ENCODE data around the gene DYSF. TPM values are rescaled to one million over a fixed set of nuclear protein-coding genes. Genes with fewer than 3 reads are reported as not detected.
"Not testable (repeated sequence)": the region's sequence is repeated elsewhere in the genome, so short reads cannot be mapped to it uniquely, and the experiment has no call there.

DYSF gene
- polyA plus RNA-seq, 4 donors, result 0.67 to 5.0 (median 3.2) TPM

GRCh38 chr2:71423817-71424420, 29.4 kb upstream of the DYSF start:
- H3K9me3 ChIP-seq (ENCODE audit: control insufficient read depth in 2 of 2, insufficient read depth in 1 of 2, low read depth in 1 of 2, low read length in 1 of 2), result no peaks in the 10 kb centered on the region
- WGBS, 3 donors, result 81 to 96% (median 95%) methylated on average over 3 of the region's 3 CpGs
- H3K27me3 ChIP-seq (ENCODE audit: control insufficient read depth in 3 of 3, insufficient read depth in 3 of 3, low read length in 3 of 3), result no peaks in the 10 kb centered on the region
- no peak overlapping the region for H3K4me3 ChIP-seq (ENCODE audit: low read depth in 1 of 3, low read length in 3 of 3)
- no peak overlapping the region for H3K27ac ChIP-seq (ENCODE audit: low read depth in 1 of 3, low read length in 2 of 3)
- H3K4me1 ChIP-seq (ENCODE audit: control insufficient read depth in 3 of 3, insufficient read depth in 2 of 3, low read depth in 1 of 3, low read length in 2 of 3), result no peaks in the 10 kb centered on the region
- H3K36me3 ChIP-seq (ENCODE audit: control insufficient read depth in 3 of 3, insufficient read depth in 2 of 3, low read depth in 1 of 3, low read length in 3 of 3), result peaks cover 3 to 20% (median 6%) of the 10 kb centered on the region in 3 donors
- DNase-seq, result no peak
- FAIRE-seq, result no peak

GRCh38 chr2:71426721-71427120, 26.6 kb upstream of the DYSF start:
- 91 to 100% (median 98%) methylated on average over 2 of the region's 2 CpGs for WGBS, 3 donors
- no peaks in the 10 kb centered on the region for H3K9me3 ChIP-seq (ENCODE audit: control insufficient read depth in 2 of 2, insufficient read depth in 1 of 2, low read depth in 1 of 2, low read length in 1 of 2)
- H3K4me3 ChIP-seq (ENCODE audit: low read depth in 1 of 3, low read length in 3 of 3), result no peak overlapping the region
- H3K27me3 ChIP-seq (ENCODE audit: control insufficient read depth in 3 of 3, insufficient read depth in 3 of 3, low read length in 3 of 3), result no peaks in the 10 kb centered on the region
- H3K4me1 ChIP-seq (ENCODE audit: control insufficient read depth in 3 of 3, insufficient read depth in 2 of 3, low read depth in 1 of 3, low read length in 2 of 3), result no peaks in the 10 kb centered on the region
- no peak for FAIRE-seq
- no peak overlapping the region for H3K27ac ChIP-seq (ENCODE audit: low read depth in 1 of 3, low read length in 2 of 3)
- no peak for DNase-seq
- H3K36me3 ChIP-seq (ENCODE audit: control insufficient read depth in 3 of 3, insufficient read depth in 2 of 3, low read depth in 1 of 3, low read length in 3 of 3), result peaks cover 7 to 24% (median 11%) of the 10 kb centered on the region in 3 donors

- Histone ChIP-seq H3K4me1 (ENCODE audit: control insufficient read depth in 3 of 3, insufficient read depth in 2 of 3, low read depth in 1 of 3, low read length in 2 of 3) (no peaks in the 10 kb centered on the region), H3K27me3 (ENCODE audit: control insufficient read depth in 3 of 3, insufficient read depth in 3 of 3, low read length in 3 of 3) (no peaks in the 10 kb centered on the region), H3K36me3 (ENCODE audit: control insufficient read depth in 3 of 3, insufficient read depth in 2 of 3, low read depth in 1 of 3, low read length in 3 of 3) (peaks cover 7 to 24% (median 17%) of the 10 kb centered on the region in 3 donors), H3K27ac (ENCODE audit: low read depth in 1 of 3, low read length in 2 of 3) (no peak overlapping the region), H3K9me3 (ENCODE audit: control insufficient read depth in 2 of 2, insufficient read depth in 1 of 2, low read depth in 1 of 2, low read length in 1 of 2) (no peaks in the 10 kb centered on the region), H3K4me3 (ENCODE audit: low read depth in 1 of 3, low read length in 3 of 3) (no peak overlapping the region)
- WGBS, 3 donors, result 49 to 79% (median 63%) methylated on average over 3 of the region's 3 CpGs
- FAIRE-seq, result no peak
- DNase-seq, result peak in 1 of 2 donors; percentile 28
Observed at GRCh38 chr2:71428472-71429383, 24.6 kb upstream of the DYSF start.

GRCh38 chr2:71445142-71445541, 8.2 kb upstream of the DYSF start:
- not testable (repeated sequence) for H3K27me3 ChIP-seq (ENCODE audit: control insufficient read depth in 3 of 3, insufficient read depth in 3 of 3, low read length in 3 of 3); H3K4me3 ChIP-seq (ENCODE audit: low read depth in 1 of 3, low read length in 3 of 3); H3K9me3 ChIP-seq (ENCODE audit: control insufficient read depth in 2 of 2, insufficient read depth in 1 of 2, low read depth in 1 of 2, low read length in 1 of 2); H3K4me1 ChIP-seq (ENCODE audit: control insufficient read depth in 3 of 3, insufficient read depth in 2 of 3, low read depth in 1 of 3, low read length in 2 of 3); FAIRE-seq; H3K36me3 ChIP-seq (ENCODE audit: control insufficient read depth in 3 of 3, insufficient read depth in 2 of 3, low read depth in 1 of 3, low read length in 3 of 3); H3K27ac ChIP-seq (ENCODE audit: low read depth in 1 of 3, low read length in 2 of 3)
- WGBS, 3 donors, result 74 to 78% (median 75%) methylated on average over 5 of the region's 5 CpGs
- DNase-seq, result peak in 1 of 2 donors; percentile 13

- WGBS, 3 donors, result 92 to 93% (median 92%) methylated on average over 1 of the region's 1 CpG
- peaks cover 0 to 2% (median 0%) of the 10 kb centered on the region in 3 donors for H3K36me3 ChIP-seq (ENCODE audit: control insufficient read depth in 3 of 3, insufficient read depth in 2 of 3, low read depth in 1 of 3, low read length in 3 of 3)
- FAIRE-seq, result no peak
- H3K27ac ChIP-seq (ENCODE audit: low read depth in 1 of 3, low read length in 2 of 3), result no peak overlapping the region
- peaks cover 0 to 5% (median 0%) of the 10 kb centered on the region in 3 donors for H3K27me3 ChIP-seq (ENCODE audit: control insufficient read depth in 3 of 3, insufficient read depth in 3 of 3, low read length in 3 of 3)
- no peaks in the 10 kb centered on the region for H3K4me1 ChIP-seq (ENCODE audit: control insufficient read depth in 3 of 3, insufficient read depth in 2 of 3, low read depth in 1 of 3, low read length in 2 of 3)
- no peaks in the 10 kb centered on the region for H3K9me3 ChIP-seq (ENCODE audit: control insufficient read depth in 2 of 2, insufficient read depth in 1 of 2, low read depth in 1 of 2, low read length in 1 of 2)
- DNase-seq, result no peak
- no peak overlapping the region for H3K4me3 ChIP-seq (ENCODE audit: low read depth in 1 of 3, low read length in 3 of 3)
Observed at GRCh38 chr2:71446505-71446904, 6.9 kb upstream of the DYSF start.

GRCh38 chr2:71449343-71449742, 4.0 kb upstream of the DYSF start:
- Histone ChIP-seq H3K27ac (ENCODE audit: low read depth in 1 of 3, low read length in 2 of 3) (no peak overlapping the region), H3K4me1 (ENCODE audit: control insufficient read depth in 3 of 3, insufficient read depth in 2 of 3, low read depth in 1 of 3, low read length in 2 of 3) (peaks cover 0 to 3% (median 0%) of the 10 kb centered on the region in 3 donors), H3K36me3 (ENCODE audit: control insufficient read depth in 3 of 3, insufficient read depth in 2 of 3, low read depth in 1 of 3, low read length in 3 of 3) (no peaks in the 10 kb centered on the region), H3K9me3 (ENCODE audit: control insufficient read depth in 2 of 2, insufficient read depth in 1 of 2, low read depth in 1 of 2, low read length in 1 of 2) (no peaks in the 10 kb centered on the region), H3K27me3 (ENCODE audit: control insufficient read depth in 3 of 3, insufficient read depth in 3 of 3, low read length in 3 of 3) (peaks cover 3 to 30% (median 6%) of the 10 kb centered on the region in 3 donors), H3K4me3 (ENCODE audit: low read depth in 1 of 3, low read length in 3 of 3) (no peak overlapping the region)
- whole genome bisulfite sequencing, 3 donors, result 54 to 75% (median 64%) methylated on average over 3 of the region's 3 CpGs
- DNase-seq, result peak in 1 of 2 donors; percentile 7
- FAIRE-seq, result no peak

- peaks cover 3 to 43% (median 12%) of the 10 kb centered on the region in 3 donors for H3K27me3 ChIP-seq (ENCODE audit: control insufficient read depth in 3 of 3, insufficient read depth in 3 of 3, low read length in 3 of 3)
- WGBS, 3 donors, result 70 to 89% (median 81%) methylated on average over 4 of the region's 4 CpGs
- FAIRE-seq, result no peak
Observed at GRCh38 chr2:71451705-71452104, 1.7 kb upstream of the DYSF start.

GRCh38 chr2:71452565-71452964, 796 bp upstream of the DYSF start:
- DNase-seq (no peak), FAIRE-seq (no peak)
- H3K9me3 ChIP-seq (ENCODE audit: control insufficient read depth in 2 of 2, insufficient read depth in 1 of 2, low read depth in 1 of 2, low read length in 1 of 2), result no peaks in the 10 kb centered on the region
- no peaks in the 10 kb centered on the region for H3K36me3 ChIP-seq (ENCODE audit: control insufficient read depth in 3 of 3, insufficient read depth in 2 of 3, low read depth in 1 of 3, low read length in 3 of 3)
- no peak overlapping the region for H3K4me3 ChIP-seq (ENCODE audit: low read depth in 1 of 3, low read length in 3 of 3)
- H3K4me1 ChIP-seq (ENCODE audit: control insufficient read depth in 3 of 3, insufficient read depth in 2 of 3, low read depth in 1 of 3, low read length in 2 of 3), result peaks cover 0 to 7% (median 0%) of the 10 kb centered on the region in 3 donors
- WGBS, 3 donors, result 11 to 28% (median 23%) methylated on average over 2 of the region's 2 CpGs
- peaks cover 3 to 43% (median 12%) of the 10 kb centered on the region in 3 donors for H3K27me3 ChIP-seq (ENCODE audit: control insufficient read depth in 3 of 3, insufficient read depth in 3 of 3, low read length in 3 of 3)
- no peak overlapping the region for H3K27ac ChIP-seq (ENCODE audit: low read depth in 1 of 3, low read length in 2 of 3)

More at GRCh38 chr2:71451705-71452104, 1.7 kb upstream of the DYSF start:
- no peaks in the 10 kb centered on the region for H3K9me3 ChIP-seq (ENCODE audit: control insufficient read depth in 2 of 2, insufficient read depth in 1 of 2, low read depth in 1 of 2, low read length in 1 of 2)
- no peak overlapping the region for H3K27ac ChIP-seq (ENCODE audit: low read depth in 1 of 3, low read length in 2 of 3)
- no peaks in the 10 kb centered on the region for H3K36me3 ChIP-seq (ENCODE audit: control insufficient read depth in 3 of 3, insufficient read depth in 2 of 3, low read depth in 1 of 3, low read length in 3 of 3)
- peaks cover 0 to 7% (median 0%) of the 10 kb centered on the region in 3 donors for H3K4me1 ChIP-seq (ENCODE audit: control insufficient read depth in 3 of 3, insufficient read depth in 2 of 3, low read depth in 1 of 3, low read length in 2 of 3)
- no peak for DNase-seq
- H3K4me3 ChIP-seq (ENCODE audit: low read depth in 1 of 3, low read length in 3 of 3), result no peak overlapping the region
